ENCODE data around the gene IL4R.
"Not testable (repeated sequence)": the region's sequence is repeated elsewhere in the genome, so short reads cannot be mapped to it uniquely, and the experiment has no call there.

The IL4R gene

GRCh38 chr16:27288313-27288712, 25.5 kb upstream of the IL4R start:
- not testable (repeated sequence) for DNase-seq (ENCODE audit: low read depth in 2 of 2)

DNA sequence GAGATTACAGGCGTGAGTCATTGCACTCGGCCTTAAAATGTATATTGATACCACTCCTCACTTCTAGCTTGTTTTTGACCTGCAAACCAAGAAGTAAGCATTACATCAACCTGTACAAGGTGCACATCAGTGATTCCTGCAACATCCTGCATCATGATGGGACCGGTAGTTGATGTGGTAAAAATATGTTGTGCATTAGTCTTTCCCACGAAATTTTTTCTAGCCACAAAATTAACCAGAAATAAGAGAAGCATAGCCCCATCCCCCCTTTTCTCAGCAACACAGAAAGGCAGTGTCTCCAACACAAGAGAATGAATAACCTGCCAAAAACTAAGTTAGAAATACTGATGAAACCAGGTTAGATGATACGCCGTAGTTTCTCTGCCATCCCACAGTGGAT, 24.1 kb upstream of the IL4R start:
- DNase-seq (ENCODE audit: low read depth in 2 of 2), result peak in 1 of 2 experiments; percentile 19

DNA sequence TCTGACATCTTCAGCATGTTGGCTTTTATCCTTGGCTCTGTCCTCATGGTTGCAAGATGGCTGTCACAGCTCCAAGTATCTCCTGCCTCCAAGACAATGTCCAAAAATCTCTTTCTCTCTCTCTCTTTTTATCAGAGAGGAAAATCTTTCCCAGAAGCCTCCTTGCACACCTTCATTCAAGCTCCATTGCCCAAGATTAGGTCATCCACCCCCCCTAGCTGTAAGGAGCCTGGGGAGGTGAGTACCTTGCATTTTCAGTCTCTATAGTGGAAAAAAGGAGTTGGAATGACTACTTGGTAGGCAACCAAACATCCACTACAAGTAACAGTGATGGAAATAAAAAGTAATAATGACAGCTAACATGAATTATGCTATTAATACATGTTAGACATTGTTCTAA, 23.2 kb upstream of the IL4R start:
- DNase-seq (ENCODE audit: low read depth in 2 of 2), result no peak

- DNase-seq (ENCODE audit: low read depth in 2 of 2), result no peak
Observed at GRCh38 chr16:27291106-27291505, 22.7 kb upstream of the IL4R start.

GRCh38 chr16:27291722-27292240, 22.0 kb upstream of the IL4R start:
- DNase-seq (ENCODE audit: low read depth in 2 of 2), result no peak

DNA sequence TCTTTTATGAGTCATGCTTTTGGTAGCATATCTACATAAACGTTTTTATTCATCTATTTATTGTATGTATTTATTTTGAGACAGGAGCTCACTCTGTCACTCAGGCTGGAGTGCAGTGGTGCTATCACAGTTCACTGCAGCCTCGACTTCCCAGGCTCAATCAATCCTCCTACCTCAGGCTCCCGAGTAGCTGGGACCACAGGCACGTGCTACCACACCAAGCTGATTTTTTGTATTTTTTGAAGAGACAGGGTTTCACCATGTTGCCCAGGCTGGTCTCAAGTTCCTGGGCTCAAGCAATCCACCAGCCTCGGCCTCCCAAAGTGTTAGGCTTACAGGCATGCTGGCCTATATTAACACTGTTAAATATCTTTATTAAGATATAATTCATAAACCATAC, 20.4 kb upstream of the IL4R start:
- no peak for DNase-seq (ENCODE audit: low read depth in 2 of 2)

GRCh38 chr16:27298132-27298531, 15.6 kb upstream of the IL4R start:
- no peak for DNase-seq (ENCODE audit: low read depth in 2 of 2)

GRCh38 chr16:27301236-27301861, 12.4 kb upstream of the IL4R start:
- DNase-seq (ENCODE audit: low read depth in 2 of 2), result no peak

- no peak for DNase-seq (ENCODE audit: low read depth in 2 of 2)
Observed at GRCh38 chr16:27302126-27302525, 11.6 kb upstream of the IL4R start.

- DNase-seq (ENCODE audit: low read depth in 2 of 2), result no peak
Observed at GRCh38 chr16:27303256-27304100, 10.3 kb upstream of the IL4R start.

- no peak for DNase-seq (ENCODE audit: low read depth in 2 of 2)
Observed at GRCh38 chr16:27304102-27304501, 9.7 kb upstream of the IL4R start.

DNA sequence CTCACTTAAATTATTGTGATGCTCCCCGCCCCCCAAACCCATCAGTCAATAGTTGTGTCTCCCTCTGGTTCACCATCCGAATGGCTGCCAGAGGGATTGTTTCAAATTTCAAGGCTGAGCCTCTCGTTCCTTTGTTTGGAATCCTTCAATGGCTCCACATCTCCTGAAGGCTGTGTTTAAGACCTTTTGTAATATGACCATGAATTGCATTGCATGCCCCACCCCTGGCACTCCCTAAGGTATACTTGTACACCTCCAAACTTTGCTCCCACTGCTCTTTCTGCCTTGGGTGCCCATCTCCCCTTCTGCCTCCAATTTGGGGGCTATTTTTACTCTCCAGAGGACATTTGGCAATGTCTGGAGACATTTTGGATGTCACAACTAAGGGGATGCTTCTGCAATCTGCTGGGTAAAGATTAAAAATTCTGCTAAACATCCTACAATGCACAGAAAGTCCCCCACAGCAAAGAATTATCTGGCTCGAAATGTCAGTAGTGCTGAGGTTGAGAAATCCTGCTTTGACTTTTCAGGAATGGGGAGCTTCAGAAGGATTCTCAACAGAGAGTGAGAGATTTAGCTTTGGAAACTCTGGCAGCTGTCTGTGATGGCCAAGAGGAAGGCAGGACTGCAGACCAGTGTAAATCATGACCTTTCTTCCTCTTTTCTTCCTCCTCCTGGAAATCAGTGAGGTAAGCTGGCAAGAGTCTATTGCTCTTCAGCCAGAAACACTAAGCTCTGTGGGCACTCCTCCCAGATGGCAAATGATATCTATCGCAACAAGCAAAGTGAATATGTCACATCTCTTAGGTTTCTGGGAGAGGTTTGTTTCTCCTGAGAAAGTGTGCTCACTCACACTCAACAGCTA, 8.7 kb upstream of the IL4R start:
- no peak for DNase-seq (ENCODE audit: low read depth in 2 of 2)

DNA sequence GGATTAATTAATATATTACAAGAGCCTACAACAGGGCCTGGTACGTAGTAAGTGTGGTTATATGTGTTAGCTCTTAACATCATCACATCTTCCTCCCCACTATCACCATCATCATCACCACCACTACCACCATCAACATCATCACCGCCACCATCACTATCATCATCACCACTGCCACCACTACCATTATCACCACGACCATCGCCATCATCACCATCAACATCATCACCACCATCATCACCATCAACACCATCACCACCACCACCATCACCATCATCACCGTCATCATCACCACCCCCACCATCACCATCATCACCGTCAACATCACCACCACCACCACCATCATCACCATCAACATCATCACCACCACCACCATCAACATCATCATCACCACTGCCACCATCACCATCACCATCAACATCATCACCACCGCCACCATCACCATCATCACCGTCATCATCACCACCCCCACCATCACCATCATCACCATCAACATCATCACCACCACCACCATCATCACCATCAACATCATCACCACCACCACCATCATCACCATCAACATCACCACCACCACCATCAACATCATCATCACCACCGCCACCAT, 7.8 kb upstream of the IL4R start:
- no peak for DNase-seq (ENCODE audit: low read depth in 2 of 2)

- DNase-seq (ENCODE audit: low read depth in 2 of 2), result no peak
Observed at GRCh38 chr16:27308792-27309191, 5.0 kb upstream of the IL4R start.

DNA sequence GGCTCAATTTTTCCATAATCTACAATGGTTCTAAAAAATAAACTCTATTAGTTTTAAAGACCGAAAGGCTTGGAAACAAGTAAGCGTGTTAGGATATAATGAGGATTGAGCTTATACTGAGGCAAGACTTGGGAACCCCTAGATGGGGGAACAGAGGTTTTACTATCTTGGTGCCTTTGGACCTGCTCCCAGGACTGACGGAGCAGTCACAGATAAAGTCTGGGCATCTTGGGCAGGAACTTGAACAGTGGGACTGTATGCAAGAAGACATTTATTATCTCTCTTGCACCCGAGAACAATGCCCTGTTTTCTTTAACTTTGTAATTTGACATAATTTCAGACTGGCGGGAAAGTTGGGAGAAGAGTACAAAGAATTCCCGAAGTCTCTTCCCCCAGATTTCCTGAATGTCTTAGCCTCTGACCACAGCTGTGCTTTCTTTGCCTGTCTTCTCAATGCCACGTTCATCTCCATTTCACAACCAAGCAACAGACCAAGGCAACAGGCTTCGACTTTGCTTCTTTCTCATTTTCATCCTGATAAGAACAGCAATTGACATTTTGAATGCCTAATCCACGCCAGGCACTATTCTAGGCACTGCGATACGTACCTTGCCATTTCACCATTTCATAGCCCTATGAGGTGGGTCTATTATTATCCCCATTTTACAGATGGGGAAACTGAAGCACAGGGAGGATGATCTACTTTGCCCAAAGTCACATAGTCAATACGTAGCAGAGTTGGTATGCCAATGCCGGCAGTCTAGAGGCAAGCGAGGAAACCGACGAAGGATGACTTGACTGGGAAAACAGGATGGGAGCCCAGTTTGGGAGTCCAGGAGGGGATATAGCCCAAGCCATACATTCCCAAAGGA, 3.0 kb upstream of the IL4R start:
- DNase-seq (ENCODE audit: low read depth in 2 of 2), result no peak

- DNase-seq (ENCODE audit: low read depth in 2 of 2), result no peak
Observed at GRCh38 chr16:27311448-27311830, 2.3 kb upstream of the IL4R start.

- no peak for DNase-seq (ENCODE audit: low read depth in 2 of 2)
Observed at GRCh38 chr16:27311897-27312303, 1.9 kb upstream of the IL4R start.

DNA sequence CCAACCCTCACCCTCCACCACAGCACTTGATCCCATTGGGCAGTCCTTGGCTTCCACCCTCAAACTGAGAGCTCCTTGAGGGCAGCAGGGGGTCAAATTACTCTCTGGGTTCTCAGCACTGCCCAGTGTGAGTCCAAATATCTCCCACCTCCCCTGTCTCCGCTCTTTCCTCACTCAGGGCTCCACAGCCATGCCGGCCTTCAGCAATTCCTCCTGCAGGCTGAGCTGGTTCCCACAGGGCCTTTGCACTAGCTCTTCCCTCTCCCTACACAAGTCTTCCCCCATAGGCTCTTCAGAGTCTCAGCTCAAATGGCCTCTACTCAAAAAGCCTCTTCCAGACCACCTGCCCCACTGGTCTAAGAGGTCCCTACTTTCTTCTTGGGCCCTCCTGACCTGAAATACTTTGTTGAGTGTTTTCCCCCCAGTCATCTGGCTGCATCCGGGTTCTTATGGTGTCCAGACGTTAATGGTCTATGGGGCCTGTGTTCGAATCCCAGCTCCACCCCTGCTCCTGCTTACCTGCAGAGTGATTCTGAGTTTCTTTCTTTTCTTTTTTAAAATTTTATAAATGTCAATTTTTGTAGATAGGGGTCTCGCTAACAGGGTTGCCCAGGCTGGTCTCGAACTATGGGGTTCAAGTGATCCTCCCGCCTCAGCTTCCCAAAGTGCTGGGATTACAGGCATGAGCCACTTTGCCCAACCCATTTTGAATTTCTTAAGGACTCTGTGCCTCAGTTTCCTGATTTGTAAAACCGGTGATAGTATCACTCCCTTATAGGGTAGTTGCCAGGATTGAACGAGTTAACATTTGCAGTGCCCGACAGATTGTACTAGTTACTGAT, 973 bp upstream of the IL4R start:
- DNase-seq (ENCODE audit: low read depth in 2 of 2), result no peak

- peak; percentile 45 to 53 for DNase-seq (ENCODE audit: low read depth in 2 of 2)
Observed at GRCh38 chr16:27314161-27314723, 468 bp downstream of the IL4R start.

- no peak for DNase-seq (ENCODE audit: low read depth in 2 of 2)
Observed at GRCh38 chr16:27314986-27315332, 1.2 kb downstream of the IL4R start.
